GM04504 (cell line): ENCODE measurements around the gene LRP1B.
A peak's percentile ranks its signal among the peaks of the same experiment; 100 is the strongest.

Experiments used
- DNase-seq: peaks from one replicate; pipeline ENCODE4 v3.0.0-alpha.2; 2012; ENCODE audit warnings: low read depth

The LRP1B gene

GRCh38 chr2:141113301-141113700 is 1017.5 kb downstream of the LRP1B start:
- DNase-seq = no peak

DNA sequence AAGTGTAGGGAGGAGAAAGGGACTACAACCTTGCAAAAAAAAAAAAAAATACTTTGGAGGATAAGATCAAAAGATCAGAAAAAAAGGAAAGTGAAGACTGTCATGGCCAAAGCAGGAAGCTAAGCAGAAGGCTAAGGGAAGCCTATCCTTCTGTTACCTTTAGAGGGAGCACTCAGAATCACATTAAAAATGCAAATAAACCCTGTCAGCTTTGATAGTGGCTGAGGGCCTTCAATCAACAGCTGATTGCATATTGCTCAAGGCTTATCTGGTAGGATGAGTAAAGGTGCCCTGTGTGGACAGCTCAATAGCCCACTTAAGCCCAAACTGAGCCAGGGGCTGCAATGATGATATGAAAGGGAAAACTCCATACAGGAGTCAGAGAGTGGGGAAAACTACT is 1021.2 kb downstream of the LRP1B start:
- DNase-seq = no peak

- DNase-seq = no peak
These were observed 1025.1 kb downstream of the LRP1B start for GRCh38 chr2:141105763-141106162.

DNA sequence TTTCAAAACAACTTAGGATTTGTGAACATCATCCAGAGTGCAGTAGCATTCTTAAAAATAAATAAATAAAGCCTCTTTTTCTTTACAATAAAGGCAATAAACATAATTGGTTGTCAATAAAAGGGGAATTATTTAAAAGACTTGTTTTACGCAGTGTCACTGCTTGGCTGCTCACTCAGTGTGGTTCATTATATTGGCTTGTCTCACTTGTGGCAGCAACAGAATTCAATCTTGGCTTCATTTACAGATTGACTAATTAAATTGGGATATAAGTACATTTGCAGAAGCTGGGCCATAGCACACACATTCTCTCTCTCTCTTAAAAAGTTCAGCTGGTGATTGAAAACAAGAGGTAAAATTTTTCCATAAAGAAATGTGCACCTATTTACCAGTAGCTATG is 1027.6 kb downstream of the LRP1B start:
- no peak for DNase-seq

DNA sequence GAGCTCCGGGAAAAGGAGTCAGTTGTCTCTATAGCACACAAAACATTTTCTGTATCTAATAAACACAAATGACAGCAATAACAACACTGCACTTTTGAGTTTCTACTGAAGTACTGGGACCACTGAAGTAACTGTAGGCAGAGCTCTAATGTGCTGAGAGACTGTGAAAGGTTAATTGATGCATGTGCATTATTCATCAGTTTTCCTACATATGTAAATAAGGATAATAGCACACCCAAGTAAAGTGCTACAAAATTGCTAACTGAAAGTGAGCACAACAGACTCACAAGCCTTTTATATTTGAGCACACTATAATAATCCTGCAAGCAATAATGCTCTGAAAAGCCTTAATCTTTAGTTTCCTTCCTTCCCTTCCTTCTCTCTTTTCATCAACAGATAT is 1051.6 kb downstream of the LRP1B start:
- no peak for DNase-seq

GRCh38 chr2:141075753-141076152 is 1055.1 kb downstream of the LRP1B start:
- no peak for DNase-seq

DNA sequence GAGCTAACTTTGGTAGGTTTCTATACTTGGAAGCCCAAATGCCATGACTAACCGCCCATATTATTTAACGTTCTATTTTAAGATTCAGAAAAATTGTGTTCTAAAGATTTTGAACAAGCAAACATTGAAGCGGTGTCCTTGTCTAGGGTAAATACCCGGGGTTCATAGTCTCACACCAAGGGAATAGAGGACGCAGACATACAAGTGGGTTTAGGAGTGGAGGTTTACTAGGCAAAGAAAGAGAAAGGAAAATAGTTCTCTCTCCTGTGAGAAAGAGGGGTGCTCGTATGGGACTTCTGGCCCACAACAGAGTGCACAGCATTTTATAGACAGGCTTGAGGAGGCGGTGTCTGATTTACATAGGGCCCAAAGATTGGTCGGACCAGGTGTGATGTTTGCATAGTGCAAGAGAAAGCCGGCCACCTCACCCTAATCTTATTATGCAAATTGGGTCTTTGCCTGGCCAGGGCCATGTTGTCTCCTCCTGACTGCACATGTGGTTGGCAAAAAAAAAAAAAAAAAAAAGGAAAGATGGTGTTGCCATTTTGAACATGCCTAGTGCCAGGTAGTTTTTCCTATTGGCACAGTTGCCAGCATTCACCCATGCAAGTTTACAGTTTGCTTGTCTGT is 1062.6 kb downstream of the LRP1B start:
- DNase-seq = no peak

DNA sequence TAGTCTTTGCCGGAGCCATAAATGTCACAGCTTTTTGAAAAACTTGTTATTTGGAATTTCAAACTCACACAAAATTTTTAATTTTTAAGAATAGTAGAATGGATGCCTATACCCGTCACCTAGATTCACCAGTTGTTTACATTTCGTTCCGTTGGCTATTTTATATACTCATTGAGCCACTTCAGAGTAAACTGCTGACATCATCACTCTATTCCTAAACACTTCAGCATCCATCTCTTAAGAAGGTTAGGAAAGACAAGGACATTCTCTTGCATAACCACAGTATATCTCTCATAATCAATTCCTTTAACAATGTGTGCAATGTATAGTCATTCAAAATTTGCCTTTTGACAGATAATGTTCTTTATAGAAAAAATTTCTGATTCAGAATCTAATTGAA is 1065.8 kb downstream of the LRP1B start:
- DNase-seq = no peak

DNA sequence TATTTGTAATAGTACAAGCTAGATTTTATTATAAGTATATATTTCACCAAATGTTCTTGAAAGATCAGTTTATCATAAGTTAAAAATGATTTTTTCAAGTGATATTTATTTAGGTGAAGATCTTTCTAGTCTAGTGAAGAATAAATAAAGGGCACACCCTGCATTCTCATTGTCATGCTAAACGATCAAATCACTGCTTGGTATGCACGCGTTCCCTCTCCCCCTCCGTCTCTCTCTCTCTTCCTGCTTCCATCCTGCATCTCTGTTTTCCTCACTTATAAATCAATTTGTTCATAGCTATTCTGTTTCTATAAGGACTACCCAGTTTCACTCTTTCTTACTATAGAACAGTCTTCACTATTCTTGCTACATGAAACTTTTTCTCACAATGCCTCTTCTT is 1067.4 kb downstream of the LRP1B start:
- no peak for DNase-seq

- DNase-seq = no peak
These were observed 1068.4 kb downstream of the LRP1B start for GRCh38 chr2:141062443-141062842.

DNA sequence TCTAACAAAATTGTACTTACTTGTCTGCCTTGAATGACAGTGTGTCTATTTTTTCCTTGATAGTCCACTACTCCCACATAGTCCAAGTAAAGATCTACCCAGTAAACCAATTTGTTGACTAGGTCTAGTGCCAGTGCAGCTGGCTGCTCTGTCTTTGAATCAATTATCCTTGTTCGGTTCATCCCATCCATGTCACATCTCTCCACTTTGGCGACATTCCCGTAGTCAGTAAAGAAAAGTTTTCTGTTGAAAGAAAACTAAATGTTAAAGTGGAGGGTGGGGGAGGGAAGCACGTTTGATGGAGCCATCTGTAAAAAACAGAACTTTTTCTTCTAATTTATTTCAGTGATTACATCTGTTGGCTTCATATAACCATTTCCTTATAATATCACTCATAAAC is 1068.8 kb downstream of the LRP1B start:
- DNase-seq = no peak

GRCh38 chr2:141058556-141058955 is 1072.3 kb downstream of the LRP1B start:
- DNase-seq = no peak

DNA sequence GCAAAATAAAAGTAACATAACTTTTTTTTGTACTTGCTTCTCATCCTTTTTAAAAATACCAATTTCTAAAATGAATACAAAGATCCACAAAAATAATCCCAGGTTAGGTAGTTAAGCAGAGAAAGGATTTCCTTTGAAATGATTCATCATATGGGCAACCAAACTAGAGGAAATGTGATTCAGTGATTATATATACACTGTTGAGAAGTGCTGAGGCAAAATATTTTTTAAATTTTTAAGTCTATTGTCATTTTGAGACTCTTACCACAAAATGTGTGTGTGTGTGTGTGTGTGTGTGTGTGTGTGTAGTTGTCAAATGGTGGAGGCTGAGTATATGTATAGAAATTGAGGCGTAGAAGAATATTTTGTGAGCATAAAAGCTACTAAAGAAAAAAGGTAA is 1075.3 kb downstream of the LRP1B start:
- peak; percentile 11 for DNase-seq

GRCh38 chr2:141048951-141049350 is 1081.9 kb downstream of the LRP1B start:
- DNase-seq = no peak

DNA sequence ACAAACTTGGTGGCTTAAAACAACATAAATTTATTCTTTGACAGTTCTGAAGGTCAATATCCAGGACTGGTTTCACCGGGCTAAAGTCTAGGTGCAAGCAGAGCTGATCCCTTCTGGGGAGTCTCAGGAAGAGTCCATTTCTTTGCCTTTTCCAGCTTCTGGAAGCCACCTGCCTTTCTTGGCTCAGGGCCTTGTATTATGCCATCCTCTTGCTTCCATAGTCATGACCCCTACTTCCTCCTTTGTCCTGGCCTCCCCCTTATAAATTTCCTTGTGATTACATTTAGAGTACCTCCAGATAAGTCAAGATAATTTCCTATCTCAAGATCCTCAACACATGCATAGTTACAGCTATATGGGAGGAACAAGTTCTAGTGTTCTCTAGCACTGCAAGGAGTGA is 1089.5 kb downstream of the LRP1B start:
- no peak for DNase-seq

- DNase-seq = no peak
These were observed 1092.5 kb downstream of the LRP1B start for GRCh38 chr2:141038341-141038740.

- DNase-seq = no peak
These were observed 1093.5 kb downstream of the LRP1B start for GRCh38 chr2:141037361-141037760.

DNA sequence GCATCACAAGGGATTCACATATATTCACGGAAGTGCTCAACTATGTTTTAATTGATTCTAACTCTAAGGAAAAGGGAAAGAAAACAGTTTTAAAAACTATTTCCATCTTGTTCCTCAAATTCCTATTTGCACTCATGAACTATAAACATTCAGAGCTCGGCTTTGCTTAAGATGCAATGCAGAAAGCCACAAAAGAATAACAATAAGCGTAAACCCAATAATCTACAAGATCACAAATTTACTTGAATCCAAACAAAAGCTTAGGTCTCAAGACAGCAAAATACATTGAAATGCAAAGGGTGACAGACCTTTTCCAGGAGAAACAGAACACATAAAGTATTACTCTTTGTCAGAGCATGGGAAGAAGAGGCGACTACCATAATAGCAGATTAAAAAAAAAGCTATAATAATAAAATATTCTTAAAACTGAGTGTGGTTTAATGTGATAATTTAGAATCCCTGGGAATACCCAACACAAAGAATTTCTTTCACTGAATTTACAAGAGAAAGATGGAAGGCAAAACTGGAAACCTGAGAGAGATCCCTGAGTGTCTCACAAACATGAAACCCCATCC is 1094.9 kb downstream of the LRP1B start:
- DNase-seq = no peak

- no peak for DNase-seq
These were observed 1101.3 kb downstream of the LRP1B start for GRCh38 chr2:141029428-141030078.

- no peak for DNase-seq
These were observed 1103.6 kb downstream of the LRP1B start for GRCh38 chr2:141027221-141027620.

DNA sequence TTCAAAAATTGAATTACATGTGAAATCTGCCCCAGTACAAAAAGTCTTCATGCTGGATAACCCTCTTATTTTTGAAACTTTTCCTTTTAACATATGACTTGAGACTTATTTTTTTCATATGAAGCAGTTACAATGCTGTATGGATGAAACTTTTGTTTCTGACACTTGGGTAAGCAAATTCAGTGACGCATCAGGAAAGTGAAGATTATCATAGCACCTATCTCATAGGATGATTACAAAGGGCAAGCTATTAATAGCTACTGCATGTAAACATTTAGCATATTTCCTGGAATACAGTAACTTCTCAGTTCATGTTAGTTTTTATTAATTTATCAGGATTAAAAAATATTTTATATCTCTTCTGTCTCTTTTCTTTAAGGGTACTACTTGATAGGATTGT is 1109.2 kb downstream of the LRP1B start:
- no peak for DNase-seq

GRCh38 chr2:141021109-141021508 is 1109.7 kb downstream of the LRP1B start:
- DNase-seq = peak; percentile 52

DNA sequence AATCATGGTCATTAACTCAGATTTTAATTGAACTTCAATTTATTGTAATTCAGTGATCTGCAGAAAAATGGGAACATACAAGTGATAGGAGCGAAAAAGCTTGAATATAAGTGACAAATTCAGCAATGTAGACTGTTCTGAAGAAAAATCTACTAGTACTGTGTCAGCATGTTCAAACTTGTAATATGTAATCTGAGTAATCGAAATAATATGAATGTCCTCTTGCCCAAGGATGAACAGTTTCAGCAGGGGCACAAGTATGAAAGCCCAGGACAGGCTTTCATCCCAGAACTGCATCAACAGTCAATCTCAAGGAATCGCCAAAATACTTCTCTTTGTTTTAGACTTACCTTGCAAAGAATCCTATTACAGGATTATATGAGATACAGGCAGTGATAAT is 1110.5 kb downstream of the LRP1B start:
- no peak for DNase-seq
